KOPT-K1 (cell line): ENCODE data around the gene SELENON.
"Not testable (repeated sequence)": the region's sequence is repeated elsewhere in the genome, so short reads cannot be mapped to it uniquely, and the experiment has no call there.

Experiments
- H3K27ac ChIP-seq: fragments of 200-600 bp; sonication (generic); 2 replicates; pipeline ENCODE4 v1.5.1; 2016; ENCODE audit warnings: antibody characterized with exemption, mild to moderate bottlenecking, low read depth, low read length; ENCODE audit not compliant: poor library complexity, severe bottlenecking
- H3K36me3 ChIP-seq: fragments of 200-600 bp; sonication (generic); 2 replicates; pipeline ENCODE4 v1.5.1; 2017; ENCODE audit warnings: antibody characterized with exemption, mild to moderate bottlenecking, low read length, moderate library complexity; ENCODE audit not compliant: insufficient read depth
- H3K9me3 ChIP-seq: fragments of 200-600 bp; sonication (generic); 2 replicates; pipeline ENCODE4 v1.5.1; 2017; ENCODE audit warnings: antibody characterized with exemption, low read length, mild to moderate bottlenecking; ENCODE audit not compliant: insufficient read depth, poor library complexity, severe bottlenecking

Gene SELENON

GRCh38 chr1:25820247-25821111 is 20.5 kb downstream of the SELENON start:
- Histone ChIP-seq H3K27ac (peak overlapping the region; percentile 82), H3K9me3 (no peaks in the 10 kb centered on the region), H3K36me3 (no peaks in the 10 kb centered on the region; the same call in 1 of the 2 replicates)

GRCh38 chr1:25821112-25821476 is 21.1 kb downstream of the SELENON start:
- Histone ChIP-seq H3K9me3 (no peaks in the 10 kb centered on the region), H3K27ac (peak overlapping the region; percentile 82), H3K36me3 (peaks cover 5% of the 10 kb centered on the region)

GRCh38 chr1:25821630-25822091 is 21.7 kb downstream of the SELENON start:
- no peak overlapping the region for H3K27ac ChIP-seq

GRCh38 chr1:25825605-25826004 is 25.6 kb downstream of the SELENON start:
- H3K36me3 ChIP-seq: peaks cover 50% of the 10 kb centered on the region

More at GRCh38 chr1:25821630-25822091, 21.7 kb downstream of the SELENON start:
- H3K36me3 ChIP-seq: peaks cover 11% of the 10 kb centered on the region
- H3K9me3 ChIP-seq: no peaks in the 10 kb centered on the region

GRCh38 chr1:25826571-25826970 is 26.6 kb downstream of the SELENON start:
- H3K9me3 ChIP-seq: no peaks in the 10 kb centered on the region
- peaks cover 60% of the 10 kb centered on the region for H3K36me3 ChIP-seq
- no peak overlapping the region for H3K27ac ChIP-seq

More at GRCh38 chr1:25825605-25826004, 25.6 kb downstream of the SELENON start:
- no peaks in the 10 kb centered on the region for H3K9me3 ChIP-seq
- no peak overlapping the region for H3K27ac ChIP-seq

GRCh38 chr1:25828491-25828890 is 28.5 kb downstream of the SELENON start:
- peaks cover 79% of the 10 kb centered on the region for H3K36me3 ChIP-seq

GRCh38 chr1:25829046-25829445 is 29.1 kb downstream of the SELENON start:
- no peak overlapping the region for H3K27ac ChIP-seq
- H3K36me3 ChIP-seq: peaks cover 85% of the 10 kb centered on the region
- H3K9me3 ChIP-seq: no peaks in the 10 kb centered on the region

More at GRCh38 chr1:25828491-25828890, 28.5 kb downstream of the SELENON start:
- Histone ChIP-seq H3K9me3 (no peaks in the 10 kb centered on the region), H3K27ac (no peak overlapping the region)

GRCh38 chr1:25831569-25832196 is 31.7 kb downstream of the SELENON start:
- no peaks in the 10 kb centered on the region for H3K9me3 ChIP-seq
- H3K36me3 ChIP-seq: peaks cover 100% of the 10 kb centered on the region
- no peak overlapping the region for H3K27ac ChIP-seq

- Histone ChIP-seq H3K9me3 (no peaks in the 10 kb centered on the region), H3K36me3 (peaks cover 95% of the 10 kb centered on the region), H3K27ac (no peak overlapping the region)
Observed at GRCh38 chr1:25832336-25833037, 32.5 kb downstream of the SELENON start.

- Histone ChIP-seq H3K27ac (no peak overlapping the region), H3K36me3 (peaks cover 89% of the 10 kb centered on the region), H3K9me3 (no peaks in the 10 kb centered on the region)
Observed at GRCh38 chr1:25833158-25833557, 33.2 kb downstream of the SELENON start.

- no peak overlapping the region for H3K27ac ChIP-seq
- H3K36me3 ChIP-seq: peaks cover 71% of the 10 kb centered on the region
- peaks cover 4% of the 10 kb centered on the region for H3K9me3 ChIP-seq
Observed at GRCh38 chr1:25834894-25835293, 34.9 kb downstream of the SELENON start.

- Histone ChIP-seq H3K9me3 (peaks cover 12% of the 10 kb centered on the region), H3K36me3 (peaks cover 53% of the 10 kb centered on the region), H3K27ac (no peak overlapping the region)
Observed at GRCh38 chr1:25836695-25837094, 36.7 kb downstream of the SELENON start.

GRCh38 chr1:25837262-25837875 is 37.4 kb downstream of the SELENON start:
- peaks cover 46% of the 10 kb centered on the region for H3K36me3 ChIP-seq

GRCh38 chr1:25839808-25840207 is 39.8 kb downstream of the SELENON start:
- peaks cover 22% of the 10 kb centered on the region for H3K36me3 ChIP-seq
- H3K9me3 ChIP-seq: peaks cover 12% of the 10 kb centered on the region
- H3K27ac ChIP-seq: not testable (repeated sequence)

More at GRCh38 chr1:25837262-25837875, 37.4 kb downstream of the SELENON start:
- Histone ChIP-seq H3K9me3 (peaks cover 12% of the 10 kb centered on the region), H3K27ac (no peak overlapping the region)
